A673 (cell line): Measurements from ENCODE around the gene DNAJC10. TPM values are rescaled to one million over a fixed set of nuclear protein-coding genes. Genes with fewer than 3 reads are reported as not detected.
"Not testable (repeated sequence)": the region's sequence is repeated elsewhere in the genome, so short reads cannot be mapped to it uniquely, and the experiment has no call there.

ENCODE experiments used
- BruUV-seq: library from RNA; stranded (reverse); fragments of 400-500 nt; replicated peaks from 2 replicates; lab custom pipeline; 2021; lab: Mats Ljungman, UMichigan
- CTCF ChIA-PET: fragments of 300-600 bp; sonication (Branson Sonifier 250); formaldehyde crosslinking; loops from one replicate; lab custom pipeline; 2022; ENCODE audit warnings: antibody characterized with exemption; lab: Charles Lee
- POLR2A ChIA-PET: fragments of 300-600 bp; sonication (Branson Sonifier 250); formaldehyde crosslinking; loops from one replicate; lab custom pipeline; 2022; ENCODE audit warnings: antibody characterized with exemption; ENCODE audit not compliant: low non-redundant PET; lab: Charles Lee
- DNase-seq: peaks from one replicate; pipeline ENCODE4 v3.0.0-alpha.2; 2015; ENCODE audit warnings: low spot score
- H3K27ac ChIP-seq: fragments of 200-600 bp; sonication (generic); 2 replicates; pipeline ENCODE4 v1.5.1; 2016; ENCODE audit warnings: mixed run types, low read depth, mild to moderate bottlenecking, mixed read lengths, antibody characterized with exemption, low read length; ENCODE audit not compliant: poor library complexity, severe bottlenecking
- H3K27me3 ChIP-seq: fragments of 200-600 bp; sonication (generic); replicated peaks from 2 replicates; pipeline ENCODE4 v1.6.1; 2017; ENCODE audit warnings: mixed run types, low read depth, mild to moderate bottlenecking, mixed read lengths, antibody characterized with exemption, low read length; ENCODE audit not compliant: insufficient read depth, poor library complexity
- H3K36me3 ChIP-seq: fragments of 200-600 bp; sonication (generic); 2 replicates; pipeline ENCODE4 v1.6.1; 2016; ENCODE audit warnings: mixed run types, mild to moderate bottlenecking, mixed read lengths, antibody characterized with exemption, low read length; ENCODE audit not compliant: insufficient read depth, poor library complexity, severe bottlenecking
- H3K4me1 ChIP-seq: fragments of 200-600 bp; sonication (generic); 2 replicates; pipeline ENCODE4 v1.6.1; 2017; ENCODE audit warnings: mixed run types, mild to moderate bottlenecking, mixed read lengths, antibody characterized with exemption, low read length; ENCODE audit not compliant: insufficient read depth, poor library complexity, severe bottlenecking
- H3K4me3 ChIP-seq: fragments of 200-600 bp; sonication (generic); 2 replicates; pipeline ENCODE4 v1.5.1; 2016; ENCODE audit warnings: low read depth, mixed run types, mild to moderate bottlenecking, mixed read lengths, low read length; ENCODE audit not compliant: poor library complexity, severe bottlenecking
- H3K9me3 ChIP-seq: fragments of 200-600 bp; sonication (generic); 2 replicates; pipeline ENCODE4 v1.6.1; 2016; ENCODE audit warnings: mixed run types, low read depth, mild to moderate bottlenecking, mixed read lengths, antibody characterized with exemption, low read length; ENCODE audit not compliant: poor library complexity, severe bottlenecking
- CTCF ChIP-seq: fragments of 300-800, 200-600 bp; sonication (generic); conservative IDR thresholded peaks from 2 replicates; pipeline ENCODE4 v1.5.1; 2017; ENCODE audit warnings: low read depth, mild to moderate bottlenecking, antibody characterized with exemption, low read length, moderate library complexity, mixed read lengths
- EZH2 ChIP-seq: fragments of 200-600 bp; sonication (generic); IDR thresholded peaks from 2 replicates; pipeline ENCODE4 v1.6.1; 2017; ENCODE audit warnings: borderline replicate concordance, low read depth, mild to moderate bottlenecking, mixed read lengths, antibody characterized with exemption, low read length; ENCODE audit not compliant: poor library complexity, severe bottlenecking
- intact Hi-C: fragments of 100-400 bp; cut with micrococcal nuclease; formaldehyde crosslinking; loops from one replicate; pipeline ENCODE4 v1.10.0; 2022; ENCODE audit not compliant: unreplicated experiment
- total RNA-seq: library from RNA; stranded (reverse); gene quantifications from 2 replicates; pipeline ENCODE4 v1.2.3, GENCODE V29; 2021

The DNAJC10 gene
- total RNA-seq, 1 experiment from 2014 or later = 101 TPM

- Histone ChIP-seq H3K4me3 (peak overlapping the region; percentile 92), H3K27ac (peak overlapping the region; percentile 1), H3K4me1 (peaks cover 28% of the 10 kb centered on the region), H3K9me3 (no peaks in the 10 kb centered on the region), H3K36me3 (peaks cover 24% of the 10 kb centered on the region), H3K27me3 (no peaks in the 10 kb centered on the region)
- no TSS peak for BruUV-seq
- intact Hi-C loops = no loop called here
- TF ChIP-seq EZH2 = no peak
- no peak for TF ChIP-seq CTCF
- peak; percentile 6 for DNase-seq
- POLR2A ChIA-PET = no interaction called here
- CTCF ChIA-PET = no interaction called here
Observed at GRCh38 chr2:182717816-182718215, 1.8 kb downstream of the DNAJC10 start.

GRCh38 chr2:182718459-182718858 is 2.4 kb downstream of the DNAJC10 start:
- ChIA-PET CTCF (no interaction called here), POLR2A (no interaction called here)
- no TSS peak for BruUV-seq
- Histone ChIP-seq H3K4me1 (peaks cover 28% of the 10 kb centered on the region), H3K36me3 (peaks cover 29% of the 10 kb centered on the region), H3K9me3 (no peaks in the 10 kb centered on the region), H3K27ac (no peak overlapping the region), H3K4me3 (peak overlapping the region; percentile 13), H3K27me3 (no peaks in the 10 kb centered on the region)
- TF ChIP-seq CTCF (no peak), EZH2 (no peak)
- intact Hi-C loops = no loop called here
- DNase-seq = no peak

DNA sequence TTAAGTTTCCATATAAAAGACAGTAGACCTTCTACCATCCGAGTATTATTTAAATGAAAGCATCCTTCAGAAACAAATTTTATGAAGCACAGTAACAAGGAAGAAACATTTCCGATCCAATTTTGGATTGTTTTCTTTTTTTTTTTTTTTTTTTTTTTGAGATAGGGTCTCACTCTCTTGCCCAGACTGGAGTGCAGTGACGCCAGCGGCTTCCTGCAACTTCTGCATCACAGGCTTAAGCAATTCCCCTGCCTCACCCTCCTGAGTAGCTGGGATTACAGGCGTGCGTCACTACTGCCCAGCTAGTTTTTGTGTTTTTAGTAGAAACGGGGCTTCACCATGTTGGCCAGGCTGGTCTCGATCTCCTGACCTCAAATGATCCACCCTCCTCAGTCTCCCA is 3.1 kb downstream of the DNAJC10 start:
- intact Hi-C loops, H3K4me3 ChIP-seq, H3K27me3 ChIP-seq, DNase-seq, H3K9me3 ChIP-seq, H3K27ac ChIP-seq, BruUV-seq: not testable (repeated sequence)
- H3K4me1 ChIP-seq = peaks cover 28% of the 10 kb centered on the region
- POLR2A ChIA-PET = interaction anchor here (0.6 kb wide), 1 partner anchor 313 kb away, joined by 4 read pairs; no protein-coding TSS in a partner anchor
- H3K36me3 ChIP-seq = peaks cover 31% of the 10 kb centered on the region
- CTCF ChIA-PET = interaction anchor here (0.6 kb wide), 1 partner anchor 356 kb away, joined by 5 read pairs; no protein-coding TSS in a partner anchor

DNA sequence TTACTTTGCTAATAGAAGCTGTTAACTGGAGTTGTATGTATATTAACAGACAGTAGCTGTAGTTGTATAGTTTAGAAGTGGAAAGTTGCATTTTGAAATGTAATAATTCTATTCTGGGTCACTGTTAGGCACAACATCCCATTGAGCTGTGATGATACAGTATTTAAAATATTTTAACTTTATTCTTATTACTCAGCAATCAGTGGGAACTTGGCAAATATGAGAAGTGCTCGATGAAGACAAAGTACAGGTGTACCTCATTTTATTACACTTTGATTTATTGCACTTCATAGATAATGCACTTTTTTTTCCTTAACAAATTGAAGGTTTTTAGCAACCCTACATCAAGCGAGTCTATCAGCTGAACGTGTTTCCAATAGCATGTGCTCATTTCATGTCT is 8.6 kb downstream of the DNAJC10 start:
- TF ChIP-seq CTCF (no peak), EZH2 (no peak)
- Histone ChIP-seq H3K27ac (no peak overlapping the region), H3K4me1 (peaks cover 16% of the 10 kb centered on the region), H3K27me3 (no peaks in the 10 kb centered on the region), H3K9me3 (no peaks in the 10 kb centered on the region), H3K36me3 (peaks cover 39% of the 10 kb centered on the region), H3K4me3 (no peak overlapping the region)
- DNase-seq = no peak
- BruUV-seq = no TSS peak
- CTCF ChIA-PET = no interaction called here
- POLR2A ChIA-PET = no interaction called here
- intact Hi-C loops = no loop called here
